ENCODE measurements around the gene RHPN2. TPM values are rescaled to one million over a fixed set of nuclear protein-coding genes. Genes with fewer than 3 reads are reported as not detected.
A peak's percentile ranks its signal among the peaks of the same experiment; 100 is the strongest.
"Not testable (repeated sequence)": the region's sequence is repeated elsewhere in the genome, so short reads cannot be mapped to it uniquely, and the experiment has no call there.

Gene RHPN2
- total RNA-seq, 2 donors from 2014 or later: 40.0 to 78.3 TPM

GRCh38 chr19:33000510-33000909 is 64.2 kb downstream of the RHPN2 start:
- no peak overlapping the region for H3K27ac ChIP-seq
- no peak overlapping the region for H3K9ac ChIP-seq (ENCODE audit: low read depth in 2 of 2, low read length in 2 of 2)
- H3K9me3 ChIP-seq: no peaks in the 10 kb centered on the region
- no peak for DNase-seq
- no peak overlapping the region for H3K4me3 ChIP-seq
- no peaks in the 10 kb centered on the region for H3K27me3 ChIP-seq
- H3K4me1 ChIP-seq: no peaks in the 10 kb centered on the region
- TF ChIP-seq, protein P1, sequence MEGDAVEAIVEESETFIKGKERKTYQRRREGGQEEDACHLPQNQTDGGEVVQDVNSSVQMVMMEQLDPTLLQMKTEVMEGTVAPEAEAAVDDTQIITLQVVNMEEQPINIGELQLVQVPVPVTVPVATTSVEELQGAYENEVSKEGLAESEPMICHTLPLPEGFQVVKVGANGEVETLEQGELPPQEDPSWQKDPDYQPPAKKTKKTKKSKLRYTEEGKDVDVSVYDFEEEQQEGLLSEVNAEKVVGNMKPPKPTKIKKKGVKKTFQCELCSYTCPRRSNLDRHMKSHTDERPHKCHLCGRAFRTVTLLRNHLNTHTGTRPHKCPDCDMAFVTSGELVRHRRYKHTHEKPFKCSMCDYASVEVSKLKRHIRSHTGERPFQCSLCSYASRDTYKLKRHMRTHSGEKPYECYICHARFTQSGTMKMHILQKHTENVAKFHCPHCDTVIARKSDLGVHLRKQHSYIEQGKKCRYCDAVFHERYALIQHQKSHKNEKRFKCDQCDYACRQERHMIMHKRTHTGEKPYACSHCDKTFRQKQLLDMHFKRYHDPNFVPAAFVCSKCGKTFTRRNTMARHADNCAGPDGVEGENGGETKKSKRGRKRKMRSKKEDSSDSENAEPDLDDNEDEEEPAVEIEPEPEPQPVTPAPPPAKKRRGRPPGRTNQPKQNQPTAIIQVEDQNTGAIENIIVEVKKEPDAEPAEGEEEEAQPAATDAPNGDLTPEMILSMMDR (IDR thresholded peaks at IDR 0.05): no peak
- H3K36me3 ChIP-seq: no peaks in the 10 kb centered on the region
- intact Hi-C loops (cut with DNase I): no loop called here

DNA sequence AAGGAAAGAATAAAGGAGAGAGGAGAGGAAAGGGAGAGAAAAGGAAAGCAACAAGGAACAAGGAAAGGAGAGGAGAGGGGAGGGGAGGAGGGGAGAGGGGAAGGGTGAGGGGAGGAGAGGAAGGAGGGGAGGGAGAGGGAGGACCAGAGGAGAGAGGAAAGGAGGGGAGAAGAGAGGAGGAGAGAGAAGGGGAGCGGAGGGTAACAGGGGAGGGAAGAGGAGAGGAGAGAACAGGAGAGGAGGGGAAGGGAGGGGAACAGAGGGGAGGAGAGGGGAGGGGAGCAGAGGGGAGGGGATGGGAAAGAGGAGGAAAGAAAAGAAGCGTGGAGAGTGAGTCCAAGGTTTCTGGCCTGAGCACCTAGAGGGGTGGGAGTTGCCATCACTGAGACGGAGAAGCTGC is 66.0 kb downstream of the RHPN2 start:
- Histone ChIP-seq H3K4me3 (no peak overlapping the region), H3K9ac (ENCODE audit: low read depth in 2 of 2, low read length in 2 of 2) (no peak overlapping the region), H3K4me1 (no peaks in the 10 kb centered on the region), H3K9me3 (no peaks in the 10 kb centered on the region), H3K27ac (no peak overlapping the region), H3K27me3 (no peaks in the 10 kb centered on the region), H3K36me3 (no peaks in the 10 kb centered on the region)
- intact Hi-C loops (cut with DNase I): no loop called here
- TF ChIP-seq, protein P1 (IDR thresholded peaks at IDR 0.05): no peak
- no peak for DNase-seq

GRCh38 chr19:32997716-32998355 is 66.9 kb downstream of the RHPN2 start:
- TF ChIP-seq, protein P1 (IDR thresholded peaks at IDR 0.05): no peak
- Histone ChIP-seq H3K36me3 (no peaks in the 10 kb centered on the region), H3K4me1 (no peaks in the 10 kb centered on the region), H3K4me3 (no peak overlapping the region), H3K27me3 (no peaks in the 10 kb centered on the region), H3K9me3 (no peaks in the 10 kb centered on the region), H3K27ac (no peak overlapping the region), H3K9ac (ENCODE audit: low read depth in 2 of 2, low read length in 2 of 2) (no peak overlapping the region)
- intact Hi-C loops (cut with DNase I): no loop called here
- no peak for DNase-seq

- H3K4me3 ChIP-seq; H3K36me3 ChIP-seq; intact Hi-C loops (cut with DNase I); H3K27me3 ChIP-seq; H3K27ac ChIP-seq; DNase-seq; H3K9me3 ChIP-seq; H3K9ac ChIP-seq (ENCODE audit: low read depth in 2 of 2, low read length in 2 of 2); H3K4me1 ChIP-seq: not testable (repeated sequence)
These were observed 67.6 kb downstream of the RHPN2 start for GRCh38 chr19:32997061-32997464.

- H3K27ac ChIP-seq; H3K4me1 ChIP-seq; H3K9ac ChIP-seq (ENCODE audit: low read depth in 2 of 2, low read length in 2 of 2); H3K27me3 ChIP-seq; H3K36me3 ChIP-seq; H3K4me3 ChIP-seq; H3K9me3 ChIP-seq; DNase-seq; intact Hi-C loops (cut with DNase I): not testable (repeated sequence)
These were observed 68.7 kb downstream of the RHPN2 start for GRCh38 chr19:32995966-32996365.

DNA sequence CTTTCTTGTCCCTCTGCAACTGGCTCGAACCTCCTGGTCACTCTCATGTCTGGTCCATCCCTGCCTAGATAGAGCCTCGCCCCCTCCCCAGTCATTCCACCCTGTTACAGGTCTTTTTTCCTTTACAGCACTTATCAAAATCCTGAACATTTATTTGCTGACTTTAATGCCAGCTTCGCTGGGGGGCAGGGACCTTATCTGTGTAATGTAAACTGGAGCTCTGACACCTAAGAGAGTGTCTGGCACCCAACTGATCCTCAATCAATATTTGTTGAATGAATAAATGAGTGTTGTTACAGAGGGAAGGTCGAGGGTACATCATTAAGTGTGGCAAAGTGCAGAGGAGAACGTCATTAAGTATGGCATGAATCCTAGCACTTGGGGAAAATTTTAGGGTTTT is 76.0 kb downstream of the RHPN2 start:
- Histone ChIP-seq H3K36me3 (peaks cover 11% of the 10 kb centered on the region), H3K9me3 (no peaks in the 10 kb centered on the region), H3K4me3 (no peak overlapping the region), H3K4me1 (no peaks in the 10 kb centered on the region), H3K9ac (ENCODE audit: low read depth in 2 of 2, low read length in 2 of 2) (no peak overlapping the region), H3K27me3 (no peaks in the 10 kb centered on the region), H3K27ac (no peak overlapping the region)
- TF ChIP-seq, protein P1 (IDR thresholded peaks at IDR 0.05): no peak
- intact Hi-C loops (cut with DNase I): no loop called here
- no peak for DNase-seq

- H3K4me3 ChIP-seq; H3K27ac ChIP-seq; H3K4me1 ChIP-seq; H3K9me3 ChIP-seq; DNase-seq; H3K9ac ChIP-seq (ENCODE audit: low read depth in 2 of 2, low read length in 2 of 2); H3K27me3 ChIP-seq; intact Hi-C loops (cut with DNase I): not testable (repeated sequence)
- peaks cover 11% of the 10 kb centered on the region for H3K36me3 ChIP-seq
These were observed 76.4 kb downstream of the RHPN2 start for GRCh38 chr19:32988254-32988653.

DNA sequence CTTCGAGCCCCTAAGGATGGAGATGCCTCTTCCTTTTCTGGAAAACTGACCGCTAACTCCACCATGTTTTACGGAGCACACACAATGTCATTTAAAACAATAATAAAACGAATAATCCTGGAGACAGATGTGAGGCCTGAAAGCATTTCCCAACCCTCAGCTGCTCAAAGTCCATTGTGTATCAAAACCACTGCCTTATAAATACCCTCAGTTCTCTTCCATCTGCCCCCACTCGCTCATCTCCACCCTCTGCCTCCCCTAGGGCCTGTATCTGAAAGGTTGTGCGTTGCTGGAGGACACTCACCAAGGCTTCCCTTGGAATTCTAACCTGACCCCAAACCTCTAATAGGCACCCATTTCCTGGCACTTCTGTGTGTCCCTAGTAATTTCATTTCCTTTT is 82.2 kb downstream of the RHPN2 start:
- not testable (repeated sequence) for H3K36me3 ChIP-seq, H3K9me3 ChIP-seq

GRCh38 chr19:32979807-32980206 is 84.9 kb downstream of the RHPN2 start:
- H3K36me3 ChIP-seq; H3K27ac ChIP-seq; DNase-seq; H3K4me1 ChIP-seq; H3K9ac ChIP-seq (ENCODE audit: low read depth in 2 of 2, low read length in 2 of 2); H3K27me3 ChIP-seq; H3K9me3 ChIP-seq; H3K4me3 ChIP-seq: not testable (repeated sequence)
- intact Hi-C loops (cut with DNase I): loop anchor here (5.0 kb wide), 1 partner anchor 137 kb away; no protein-coding TSS in a partner anchor

More for the DNA sequence above, 82.2 kb downstream of the RHPN2 start:
- intact Hi-C loops (cut with DNase I); DNase-seq; H3K4me1 ChIP-seq; H3K4me3 ChIP-seq; H3K27me3 ChIP-seq; H3K27ac ChIP-seq; H3K9ac ChIP-seq (ENCODE audit: low read depth in 2 of 2, low read length in 2 of 2): not testable (repeated sequence)

- not testable (repeated sequence) for H3K9me3 ChIP-seq; H3K4me1 ChIP-seq; H3K36me3 ChIP-seq; H3K27me3 ChIP-seq; DNase-seq; H3K9ac ChIP-seq (ENCODE audit: low read depth in 2 of 2, low read length in 2 of 2); H3K4me3 ChIP-seq
- peak overlapping the region; percentile 69 for H3K27ac ChIP-seq
- intact Hi-C loops (cut with DNase I): loop anchor here (5.0 kb wide), 1 partner anchor 139 kb away; no protein-coding TSS in a partner anchor
These were observed 86.9 kb downstream of the RHPN2 start for GRCh38 chr19:32977813-32978212.
